Measurements from ENCODE around the gene MAP3K19. TPM values are rescaled to one million over a fixed set of nuclear protein-coding genes. Genes with fewer than 3 reads are reported as not detected.

Gene MAP3K19
- total and polyA plus RNA-seq, 2 experiments from 2014 or later, result not detected

DNA sequence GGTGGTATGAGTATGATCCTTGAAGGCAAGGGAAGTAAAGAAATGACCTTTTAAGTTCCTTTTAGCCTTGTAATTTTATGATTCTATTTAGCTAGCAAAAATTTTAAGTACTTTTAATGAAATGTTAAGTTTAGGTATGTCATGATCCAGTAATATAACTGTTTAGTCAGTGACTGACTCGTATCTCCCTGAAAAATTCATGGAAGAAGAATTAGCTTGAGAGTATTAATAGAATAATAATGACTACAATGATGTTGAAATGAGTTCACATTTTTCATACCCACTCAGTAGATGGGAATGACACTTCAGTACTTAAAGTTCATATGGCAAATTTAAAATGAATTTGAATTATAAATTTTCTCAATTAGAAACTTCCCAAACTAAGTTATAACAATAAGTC, 19.5 kb upstream of the MAP3K19 start:
- H3K79me2 ChIP-seq, result peaks cover 96% of the 10 kb centered on the region
- 97% methylated on average over 1 of the region's 1 CpG for WGBS (ENCODE audit: low lambda C conversion rate, missing lambda C conversion rate)

GRCh38 chr2:135064149-135064548, 16.9 kb upstream of the MAP3K19 start:
- Histone ChIP-seq H3K36me3 (replicated peaks; ENCODE audit: insufficient read depth, low read depth) (no peaks in the 10 kb centered on the region), H3K9me3 (ENCODE audit: low read depth) (no peaks in the 10 kb centered on the region), H3K4me2 (no peak overlapping the region), H3K27me3 (no peaks in the 10 kb centered on the region), H4K20me1 (ENCODE audit: insufficient read depth, poor library complexity, severe bottlenecking) (no peaks in the 10 kb centered on the region), H3K9me2 (replicated peaks; ENCODE audit: insufficient read depth) (no peaks in the 10 kb centered on the region), H2AFZ (no peak overlapping the region), H3K27ac (no peak overlapping the region), H3K4me3 (no peak overlapping the region), H3K4me1 (ENCODE audit: insufficient read depth) (no peaks in the 10 kb centered on the region), H3K79me2 (peaks cover 89% of the 10 kb centered on the region)
- no peak for DNase-seq (ENCODE audit: low spot score)
- TF ChIP-seq EZH2 (IDR thresholded peaks at IDR 0.05; ENCODE audit: borderline replicate concordance), result no peak
- TF ChIP-seq EZH2phosphoT487 (IDR thresholded peaks at IDR 0.05; ENCODE audit: low read depth, severe bottlenecking, unreplicated experiment), result no peak
- no peak for TF ChIP-seq CTCF (IDR thresholded peaks at IDR 0.05; ENCODE audit: poor library complexity)
- WGBS (ENCODE audit: low lambda C conversion rate, missing lambda C conversion rate), result 98% methylated on average over 2 of the region's 2 CpGs

More for the DNA sequence above, 19.5 kb upstream of the MAP3K19 start:
- Histone ChIP-seq H3K27ac (no peak overlapping the region), H2AFZ (no peak overlapping the region), H3K9me3 (ENCODE audit: low read depth) (peaks cover 8% of the 10 kb centered on the region), H3K27me3 (no peaks in the 10 kb centered on the region), H3K36me3 (replicated peaks; ENCODE audit: insufficient read depth, low read depth) (no peaks in the 10 kb centered on the region), H3K4me2 (no peak overlapping the region), H3K4me3 (no peak overlapping the region), H4K20me1 (ENCODE audit: insufficient read depth, poor library complexity, severe bottlenecking) (no peaks in the 10 kb centered on the region), H3K9me2 (replicated peaks; ENCODE audit: insufficient read depth) (no peaks in the 10 kb centered on the region), H3K4me1 (ENCODE audit: insufficient read depth) (no peaks in the 10 kb centered on the region)
- no peak for TF ChIP-seq EZH2phosphoT487 (IDR thresholded peaks at IDR 0.05; ENCODE audit: low read depth, severe bottlenecking, unreplicated experiment)
- TF ChIP-seq CTCF (IDR thresholded peaks at IDR 0.05; ENCODE audit: poor library complexity), result no peak
- no peak for TF ChIP-seq EZH2 (IDR thresholded peaks at IDR 0.05; ENCODE audit: borderline replicate concordance)
- no peak for DNase-seq (ENCODE audit: low spot score)

- WGBS (ENCODE audit: low lambda C conversion rate, missing lambda C conversion rate), result 100% methylated on average over 1 of the region's 1 CpG
- no peaks in the 10 kb centered on the region for H3K4me1 ChIP-seq (ENCODE audit: insufficient read depth)
- no peaks in the 10 kb centered on the region for H4K20me1 ChIP-seq (ENCODE audit: insufficient read depth, poor library complexity, severe bottlenecking)
- DNase-seq (ENCODE audit: low spot score), result no peak
- no peak overlapping the region for H3K4me3 ChIP-seq
- H3K9me3 ChIP-seq (ENCODE audit: low read depth), result no peaks in the 10 kb centered on the region
- no peaks in the 10 kb centered on the region for H3K36me3 ChIP-seq (replicated peaks; ENCODE audit: insufficient read depth, low read depth)
- H3K4me2 ChIP-seq, result no peak overlapping the region
- H3K9me2 ChIP-seq (replicated peaks; ENCODE audit: insufficient read depth), result no peaks in the 10 kb centered on the region
- no peaks in the 10 kb centered on the region for H3K27me3 ChIP-seq
- H2AFZ ChIP-seq, result no peak overlapping the region
- TF ChIP-seq EZH2phosphoT487 (IDR thresholded peaks at IDR 0.05; ENCODE audit: low read depth, severe bottlenecking, unreplicated experiment) (no peak), CTCF (IDR thresholded peaks at IDR 0.05; ENCODE audit: poor library complexity) (no peak), EZH2 (IDR thresholded peaks at IDR 0.05; ENCODE audit: borderline replicate concordance) (no peak)
- no peak overlapping the region for H3K27ac ChIP-seq
- peaks cover 90% of the 10 kb centered on the region for H3K79me2 ChIP-seq
Measured at GRCh38 chr2:135063210-135063609, 16.0 kb upstream of the MAP3K19 start.

DNA sequence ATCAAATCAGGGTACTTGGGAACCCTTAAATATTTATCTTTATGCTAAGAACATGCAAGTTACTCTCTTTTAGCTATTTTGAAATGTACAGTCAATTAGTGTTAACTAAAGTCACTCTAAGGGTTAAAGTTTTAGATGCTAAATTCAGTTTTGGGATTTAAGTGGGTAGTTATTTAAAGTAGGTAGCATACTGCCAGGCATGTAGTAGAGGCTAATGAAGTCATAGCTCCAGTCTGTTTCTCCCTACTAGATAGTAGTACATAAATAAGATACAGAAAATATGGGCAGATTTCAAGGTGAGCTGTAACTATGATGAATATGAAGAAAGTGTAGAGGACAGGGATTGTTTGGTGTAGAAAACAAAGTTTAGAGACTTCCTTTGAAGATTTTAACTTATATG, 12.3 kb upstream of the MAP3K19 start:
- Histone ChIP-seq H3K27ac (no peak overlapping the region), H3K4me3 (no peak overlapping the region), H3K79me2 (peaks cover 92% of the 10 kb centered on the region), H3K4me2 (no peak overlapping the region), H3K9me3 (ENCODE audit: low read depth) (no peaks in the 10 kb centered on the region), H3K4me1 (ENCODE audit: insufficient read depth) (peaks cover 8% of the 10 kb centered on the region), H4K20me1 (ENCODE audit: insufficient read depth, poor library complexity, severe bottlenecking) (peaks cover 13% of the 10 kb centered on the region), H3K36me3 (replicated peaks; ENCODE audit: insufficient read depth, low read depth) (no peaks in the 10 kb centered on the region), H3K27me3 (no peaks in the 10 kb centered on the region), H3K9me2 (replicated peaks; ENCODE audit: insufficient read depth) (no peaks in the 10 kb centered on the region), H2AFZ (no peak overlapping the region)
- TF ChIP-seq CTCF (IDR thresholded peaks at IDR 0.05; ENCODE audit: poor library complexity) (no peak), EZH2phosphoT487 (IDR thresholded peaks at IDR 0.05; ENCODE audit: low read depth, severe bottlenecking, unreplicated experiment) (no peak), EZH2 (IDR thresholded peaks at IDR 0.05; ENCODE audit: borderline replicate concordance) (no peak)
- DNase-seq (ENCODE audit: low spot score), result no peak

Data from hepatocyte (in vitro differentiated cells).